Lung microvascular endothelial cell (primary cell): ENCODE data around the gene SPI1. TPM values are rescaled to one million over a fixed set of nuclear protein-coding genes. Genes with fewer than 3 reads are reported as not detected.
"Not testable (repeated sequence)": the region's sequence is repeated elsewhere in the genome, so short reads cannot be mapped to it uniquely, and the experiment has no call there.

ENCODE experiments used
- DNase-seq, 2 donors: peaks; one replicate each; pipeline versions ENCODE4 v3.0.0 to v3.0.0-alpha.2; 2010; ENCODE audit warnings: low read depth in 2 of 2
- total RNA-seq: library from RNA; depleted of rRNA; stranded (reverse); fragments of >200 nt; gene quantifications from 2 replicates; pipeline ENCODE4 v1.2.1, GENCODE V29; 2014

SPI1 gene
- total RNA-seq, 1 donor from 2014 or later: not detected

GRCh38 chr11:47340980-47341775, 37.2 kb downstream of the SPI1 start:
- no peak for DNase-seq

- DNase-seq: no peak
These were observed 38.3 kb downstream of the SPI1 start for GRCh38 chr11:47340010-47340409.

- no peak for DNase-seq
These were observed 39.7 kb downstream of the SPI1 start for GRCh38 chr11:47338396-47339241.

GRCh38 chr11:47337229-47337924, 41.0 kb downstream of the SPI1 start:
- DNase-seq: no peak

GRCh38 chr11:47336595-47336994, 41.8 kb downstream of the SPI1 start:
- no peak for DNase-seq

GRCh38 chr11:47335733-47336132, 42.6 kb downstream of the SPI1 start:
- DNase-seq: no peak

- DNase-seq: not testable (repeated sequence)
These were observed 43.5 kb downstream of the SPI1 start for GRCh38 chr11:47334699-47335411.

- DNase-seq: no peak
These were observed 44.4 kb downstream of the SPI1 start for GRCh38 chr11:47333886-47334443.

- no peak for DNase-seq
These were observed 44.9 kb downstream of the SPI1 start for GRCh38 chr11:47333526-47333845.

GRCh38 chr11:47332791-47333525, 45.4 kb downstream of the SPI1 start:
- DNase-seq: no peak

- DNase-seq: no peak
These were observed 46.0 kb downstream of the SPI1 start for GRCh38 chr11:47332303-47332711.

GRCh38 chr11:47331454-47332302, 46.7 kb downstream of the SPI1 start:
- no peak for DNase-seq

- DNase-seq: peak; percentile 68 to 75
These were observed 48.1 kb downstream of the SPI1 start for GRCh38 chr11:47329987-47330931.

GRCh38 chr11:47329431-47329986, 48.8 kb downstream of the SPI1 start:
- DNase-seq: peak in 1 of 2 donors; percentile 23

GRCh38 chr11:47328449-47329390, 49.6 kb downstream of the SPI1 start:
- no peak for DNase-seq

- no peak for DNase-seq
These were observed 50.4 kb downstream of the SPI1 start for GRCh38 chr11:47327949-47328348.

GRCh38 chr11:47327025-47327424, 51.3 kb downstream of the SPI1 start:
- no peak for DNase-seq
